ENCODE measurements around the gene THAP11. TPM values are rescaled to one million over a fixed set of nuclear protein-coding genes. Genes with fewer than 3 reads are reported as not detected.
A peak's percentile ranks its signal among the peaks of the same experiment; 100 is the strongest.

Gene THAP11
- total RNA-seq, 1 experiment from 2014 or later, result 20.5 TPM

GRCh38 chr16:67805718-67806427, 36.2 kb upstream of the THAP11 start:
- Mint-ChIP-seq H3K9me3 (ENCODE audit: unreplicated experiment) (no peaks in the 10 kb centered on the region), H3K4me3 (ENCODE audit: unreplicated experiment) (peak overlapping the region; percentile 90), H3K4me1 (ENCODE audit: insufficient read depth, unreplicated experiment) (peaks cover 5% of the 10 kb centered on the region), H3K27me3 (ENCODE audit: insufficient read depth, unreplicated experiment) (no peaks in the 10 kb centered on the region), H3K27ac (ENCODE audit: low read depth, unreplicated experiment) (peak overlapping the region; percentile 89), H3K36me3 (ENCODE audit: insufficient read depth, unreplicated experiment) (peaks cover 37% of the 10 kb centered on the region)
- BruUV-seq (replicated peaks), result no TSS peak
- DNase-seq (ENCODE audit: unreplicated experiment), result no peak
- POLR2A ChIA-PET, result interaction anchor here (0.6 to 2.3 kb wide), 28 partner anchors 9 to 558 kb away, joined by 3 to 27 read pairs (median 4); partner anchors contain the start of genes ATP6V0D1, CTCF, CTRL and DDX28
- CTCF ChIA-PET, result interaction anchor here (0.6 to 3.0 kb wide), 6 partner anchors 10 to 290 kb away, joined by 3 to 24 read pairs (median 5); no protein-coding TSS in a partner anchor
- TF ChIP-seq, protein P1, sequence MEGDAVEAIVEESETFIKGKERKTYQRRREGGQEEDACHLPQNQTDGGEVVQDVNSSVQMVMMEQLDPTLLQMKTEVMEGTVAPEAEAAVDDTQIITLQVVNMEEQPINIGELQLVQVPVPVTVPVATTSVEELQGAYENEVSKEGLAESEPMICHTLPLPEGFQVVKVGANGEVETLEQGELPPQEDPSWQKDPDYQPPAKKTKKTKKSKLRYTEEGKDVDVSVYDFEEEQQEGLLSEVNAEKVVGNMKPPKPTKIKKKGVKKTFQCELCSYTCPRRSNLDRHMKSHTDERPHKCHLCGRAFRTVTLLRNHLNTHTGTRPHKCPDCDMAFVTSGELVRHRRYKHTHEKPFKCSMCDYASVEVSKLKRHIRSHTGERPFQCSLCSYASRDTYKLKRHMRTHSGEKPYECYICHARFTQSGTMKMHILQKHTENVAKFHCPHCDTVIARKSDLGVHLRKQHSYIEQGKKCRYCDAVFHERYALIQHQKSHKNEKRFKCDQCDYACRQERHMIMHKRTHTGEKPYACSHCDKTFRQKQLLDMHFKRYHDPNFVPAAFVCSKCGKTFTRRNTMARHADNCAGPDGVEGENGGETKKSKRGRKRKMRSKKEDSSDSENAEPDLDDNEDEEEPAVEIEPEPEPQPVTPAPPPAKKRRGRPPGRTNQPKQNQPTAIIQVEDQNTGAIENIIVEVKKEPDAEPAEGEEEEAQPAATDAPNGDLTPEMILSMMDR (IDR thresholded peaks at IDR 0.05; ENCODE audit: unreplicated experiment), result no peak
- intact Hi-C loops (cut with micrococcal nuclease), result loop anchor here (5.0 to 10.0 kb wide), 2 partner anchors 89 to 281 kb away; partner anchors contain the start of genes GFOD2 and RIPOR1

GRCh38 chr16:67806428-67807147, 35.5 kb upstream of the THAP11 start, which contains the start of the genes RANBP10 and TSNAXIP1:
Gene RANBP10 (minus strand): TSS chr16:67806560. CDS start chr16:67806536, 24 bp downstream.
Gene TSNAXIP1 (plus strand): TSS chr16:67806889. CDS start chr16:67807150, 261 bp downstream.
- BruUV-seq (replicated peaks), result no TSS peak
- POLR2A ChIA-PET, result interaction anchor here (0.6 to 2.3 kb wide), 32 partner anchors 9 to 559 kb away, joined by 3 to 27 read pairs (median 4); partner anchors contain the start of genes ACD, ATP6V0D1, CTCF and CTRL
- H3K36me3 Mint-ChIP-seq (ENCODE audit: insufficient read depth, unreplicated experiment), result peaks cover 36% of the 10 kb centered on the region

DNA sequence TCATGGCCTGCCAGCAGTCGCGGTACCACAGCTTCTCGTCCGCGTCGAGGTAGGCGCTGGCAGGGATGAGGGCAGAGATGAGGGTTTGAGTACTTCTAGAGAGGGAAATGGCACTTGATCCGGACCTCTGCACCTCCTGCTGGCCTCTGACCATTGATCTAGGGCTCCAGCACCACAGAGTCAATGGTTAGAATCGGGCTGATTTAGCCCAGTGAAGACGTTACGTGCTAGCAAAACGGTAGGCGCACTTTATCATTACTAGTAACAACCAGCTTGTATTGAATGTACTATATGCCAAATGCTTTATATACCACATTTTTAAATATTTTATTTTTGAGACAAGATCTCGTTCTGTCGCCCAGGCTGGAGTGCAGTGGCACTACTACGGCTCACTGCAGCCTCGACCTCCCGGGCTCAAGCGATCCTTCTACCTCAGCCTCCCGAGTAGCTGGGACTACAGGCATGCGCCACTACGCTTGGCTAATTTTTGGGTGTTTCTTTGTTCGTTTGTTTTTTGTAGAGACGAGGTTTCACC, 34.9 kb upstream of the THAP11 start:
- Mint-ChIP-seq H3K27me3 (ENCODE audit: insufficient read depth, unreplicated experiment) (no peaks in the 10 kb centered on the region), H3K9me3 (ENCODE audit: unreplicated experiment) (no peaks in the 10 kb centered on the region), H3K4me1 (ENCODE audit: insufficient read depth, unreplicated experiment) (peaks cover 5% of the 10 kb centered on the region), H3K36me3 (ENCODE audit: insufficient read depth, unreplicated experiment) (peaks cover 30% of the 10 kb centered on the region), H3K27ac (ENCODE audit: low read depth, unreplicated experiment) (peak overlapping the region; percentile 89), H3K4me3 (ENCODE audit: unreplicated experiment) (peak overlapping the region; percentile 90)
- no peak for DNase-seq (ENCODE audit: unreplicated experiment)
- intact Hi-C loops (cut with micrococcal nuclease), result loop anchor here (1.0 to 10.0 kb wide), 3 partner anchors 90 to 282 kb away; partner anchors contain the start of genes GFOD2 and RIPOR1
- no TSS peak for BruUV-seq (replicated peaks)
- TF ChIP-seq, protein P1 (IDR thresholded peaks at IDR 0.05; ENCODE audit: unreplicated experiment), result no peak
- ChIA-PET CTCF (interaction anchor here (0.6 to 3.0 kb wide), 19 partner anchors 9 to 303 kb away, joined by 3 to 24 read pairs (median 4); no protein-coding TSS in a partner anchor), POLR2A (interaction anchor here (0.7 to 2.3 kb wide), 22 partner anchors 10 to 560 kb away, joined by 3 to 27 read pairs (median 5); partner anchors contain the start of genes ACD, ATP6V0D1, CTCF and CTRL)

More at GRCh38 chr16:67806428-67807147, 35.5 kb upstream of the THAP11 start, which contains the start of the genes RANBP10 and TSNAXIP1:
- CTCF ChIA-PET, result interaction anchor here (0.6 to 3.0 kb wide), 16 partner anchors 9 to 304 kb away, joined by 3 to 24 read pairs (median 4); no protein-coding TSS in a partner anchor
- Mint-ChIP-seq H3K9me3 (ENCODE audit: unreplicated experiment) (no peaks in the 10 kb centered on the region), H3K4me1 (ENCODE audit: insufficient read depth, unreplicated experiment) (peaks cover 5% of the 10 kb centered on the region), H3K4me3 (ENCODE audit: unreplicated experiment) (peak within 1 kb of the TSS; percentile 90), H3K27ac (ENCODE audit: low read depth, unreplicated experiment) (peak within 1 kb of the TSS; percentile 89), H3K27me3 (ENCODE audit: insufficient read depth, unreplicated experiment) (no peaks in the 10 kb centered on the region)
- DNase-seq (ENCODE audit: unreplicated experiment), result peak; percentile 99
- TF ChIP-seq, protein P1 (IDR thresholded peaks at IDR 0.05; ENCODE audit: unreplicated experiment), result no peak
- intact Hi-C loops (cut with micrococcal nuclease), result loop anchor here (1.0 to 10.0 kb wide), 3 partner anchors 89 to 282 kb away; partner anchors contain the start of genes GFOD2 and RIPOR1
